Endothelial cell of umbilical vein (primary cell): ENCODE results near the gene PLCH1. TPM values are rescaled to one million over a fixed set of nuclear protein-coding genes. Genes with fewer than 3 reads are reported as not detected.

Source experiments
- BruUV-seq: library from RNA; stranded (reverse); fragments of 400-500 nt; replicated peaks from 2 replicates; lab custom pipeline; 2021; lab: Mats Ljungman, UMichigan
- CTCF ChIA-PET: fragments of 300-600, 350-600 bp; sonication (Branson Sonifier 250); formaldehyde crosslinking; loops from one replicate; lab custom pipeline; 2021; ENCODE audit warnings: antibody characterized with exemption, inconsistent platforms; lab: Charles Lee
- POLR2A ChIA-PET: fragments of 300-600, 350-600 bp; sonication (Branson Sonifier 250); formaldehyde crosslinking; loops from one replicate; lab custom pipeline; 2021; ENCODE audit warnings: antibody characterized with exemption, inconsistent platforms; lab: Charles Lee
- DNase-seq: peaks from one replicate; pipeline ENCODE4 v3.0.0-alpha.2; 2011; ENCODE audit warnings: low read depth, low spot score
- FAIRE-seq: peaks from 2 replicates; lab custom pipeline; 2011; peaks lifted over from hg19 to GRCh38; lab: Jason Lieb, UNC
- H2AFZ ChIP-seq: 2 replicates; pipeline ENCODE4 v1.6.0; 2012; ENCODE audit warnings: low read depth, low read length, control low read depth, inconsistent platforms
- H3K27ac ChIP-seq: 2 replicates; pipeline ENCODE4 v1.5.1; 2011; ENCODE audit warnings: low read depth, mild to moderate bottlenecking, control low read depth, low read length, moderate library complexity; ENCODE audit not compliant: insufficient read depth
- H3K27me3 ChIP-seq, 2 experiments: 2 replicates each; pipeline versions ENCODE4 v1.6.0 to v1.6.1; 2011; ENCODE audit warnings: low read length in 2 of 2, mixed read lengths in 1 of 2; ENCODE audit not compliant: control insufficient read depth in 2 of 2, insufficient read depth in 2 of 2
- H3K36me3 ChIP-seq, 2 experiments: 2 replicates in 1 of 2; 3 replicates in 1 of 2; pipeline ENCODE4 v1.5.1; 2011; ENCODE audit warnings: low read length in 2 of 2, mild to moderate bottlenecking in 1 of 2, moderate library complexity in 1 of 2; ENCODE audit not compliant: control insufficient read depth in 2 of 2, insufficient read depth in 2 of 2; ENCODE audit errors: extremely low read depth in 1 of 2
- H3K4me1 ChIP-seq: 3 replicates; pipeline ENCODE4 v1.5.1; 2011; ENCODE audit warnings: mild to moderate bottlenecking, low read length; ENCODE audit not compliant: control insufficient read depth, insufficient read depth; ENCODE audit errors: extremely low read depth
- H3K4me2 ChIP-seq: 2 replicates; pipeline ENCODE4 v1.6.1; 2011; ENCODE audit warnings: low read length, control low read depth, mixed read lengths; ENCODE audit not compliant: insufficient read depth
- H3K4me3 ChIP-seq, 3 experiments: fragments of 200-600 bp in 1 of 3; sonication (generic), shearing (Covaris generic) in 1 of 3; replicated peaks in 1 of 3; 2 replicates each; pipeline ENCODE4 v1.5.1; 2011 to 2016; ENCODE audit warnings: control low read depth in 3 of 3, low read length in 3 of 3, mild to moderate bottlenecking in 2 of 3, inconsistent platforms in 1 of 3, low read depth in 1 of 3, moderate library complexity in 1 of 3; ENCODE audit not compliant: insufficient read depth in 1 of 3
- H3K79me2 ChIP-seq: 2 replicates; pipeline ENCODE4 v1.6.0; 2012; ENCODE audit warnings: low read length, inconsistent platforms; ENCODE audit not compliant: control insufficient read depth, insufficient read depth
- H3K9ac ChIP-seq: replicated peaks from 2 replicates; pipeline ENCODE3; 2011; ENCODE audit warnings: low read length, control low read depth; ENCODE audit not compliant: insufficient read depth; ENCODE audit errors: extremely low read depth
- H3K9me1 ChIP-seq: replicated peaks from 3 replicates; pipeline ENCODE4 v1.6.0; 2011; ENCODE audit warnings: mild to moderate bottlenecking, low read length; ENCODE audit not compliant: control insufficient read depth, insufficient read depth; ENCODE audit errors: extremely low read depth
- H3K9me3 ChIP-seq: replicated peaks from 2 replicates; pipeline ENCODE4 v1.5.1; 2012; ENCODE audit warnings: low read length, inconsistent platforms; ENCODE audit not compliant: control insufficient read depth, insufficient read depth
- H4K20me1 ChIP-seq: replicated peaks from 2 replicates; pipeline ENCODE3; 2011; ENCODE audit warnings: mild to moderate bottlenecking, low read length; ENCODE audit not compliant: control insufficient read depth, insufficient read depth; ENCODE audit errors: extremely low read depth
- CTCF ChIP-seq, 2 donors: IDR thresholded peaks; 1 replicate in 1 of 2; 2 replicates in 1 of 2; pipeline ENCODE4 v1.5.1; 2011; ENCODE audit warnings: low read length in 2 of 2, mild to moderate bottlenecking in 2 of 2, moderate library complexity in 2 of 2, control low read depth in 1 of 2, inconsistent platforms in 1 of 2, low read depth in 1 of 2; ENCODE audit not compliant: insufficient read depth in 1 of 2; ENCODE audit errors: extremely low read depth in 1 of 2
- EZH2 ChIP-seq: IDR thresholded peaks from 2 replicates; pipeline ENCODE4 v1.6.1; 2012; ENCODE audit warnings: borderline replicate concordance, low read depth, mild to moderate bottlenecking, moderate library complexity, low read length, inconsistent platforms; ENCODE audit not compliant: severe bottlenecking
- FOS ChIP-seq: IDR thresholded peaks from 2 replicates; pipeline ENCODE4 v1.6.1; 2011; ENCODE audit warnings: mild to moderate bottlenecking, low read length, moderate library complexity, borderline replicate concordance; ENCODE audit not compliant: insufficient read depth
- GATA2 ChIP-seq: IDR thresholded peaks from 2 replicates; pipeline ENCODE4 v1.7.0; 2011; ENCODE audit warnings: low read depth, mild to moderate bottlenecking, moderate library complexity, mixed read lengths, low read length; ENCODE audit not compliant: insufficient read length, insufficient read depth
- JUN ChIP-seq: IDR thresholded peaks from 2 replicates; pipeline ENCODE4 v1.6.1; 2011; ENCODE audit warnings: borderline replicate concordance, low read depth; ENCODE audit not compliant: insufficient read length, insufficient read depth
- MYC ChIP-seq: IDR thresholded peaks from one replicate; pipeline ENCODE4 v1.6.1; 2011; ENCODE audit warnings: mild to moderate bottlenecking, low read depth, low read length
- POLR2A ChIP-seq: IDR thresholded peaks from 2 replicates; pipeline ENCODE4 v1.6.1; 2012; ENCODE audit warnings: low read depth, mild to moderate bottlenecking, control low read depth, low read length
- POLR2AphosphoS5 ChIP-seq: IDR thresholded peaks from 2 replicates; pipeline ENCODE4 v1.6.1; 2012; ENCODE audit warnings: low read depth, mild to moderate bottlenecking, control low read depth, low read length, moderate library complexity; ENCODE audit not compliant: insufficient read depth
- dilution Hi-C: fragments of 300-500 bp; cut with MboI; formaldehyde crosslinking; loops from one replicate; pipeline ENCODE4 v1.15.0; 2019; ENCODE audit warnings: low sequenced_read_pairs; ENCODE audit not compliant: extremely low pct_ligation_motif_present
- intact Hi-C: fragments of 100-400 bp; cut with micrococcal nuclease; formaldehyde crosslinking; loops from one replicate; pipeline ENCODE4 v1.10.0; 2022
- polyA plus RNA-seq, 4 experiments: library from polyadenylated mRNA; depleted of rRNA in 3 of 4; stranded (reverse) in 3 of 4; unstranded in 1 of 4; fragments of >200 nt; gene quantifications; 2 replicates each; pipeline versions ENCODE4 v1.2.1 to v1.2.3, GENCODE V29; 2011 to 2012; ENCODE audit warnings: missing spikeins in 1 of 4
- total RNA-seq: library from RNA; stranded (reverse); gene quantifications from 2 replicates; pipeline ENCODE4 v1.2.3, GENCODE V29; 2021
- TF ChIP-seq, protein P1 (sequence below): IDR thresholded peaks from 2 replicates; pipeline ENCODE4 v1.6.1; 2011; ENCODE audit not compliant: insufficient read depth, insufficient read length

The PLCH1 gene
- total and polyA plus RNA-seq, 2 donors (not counting 3 experiments of a cell fraction or from before 2014, with no cell fraction given) = 0.03 TPM; not detected in 1

GRCh38 chr3:155550391-155550790 lies 194.5 kb downstream of the PLCH1 start:
- DNase-seq (no peak), FAIRE-seq (no peak)
- Histone ChIP-seq H3K79me2 (no peaks in the 10 kb centered on the region), H3K9me1 (no peaks in the 10 kb centered on the region), H3K36me3 (no peaks in the 10 kb centered on the region), H3K4me2 (no peak overlapping the region), H3K27me3 (no peaks in the 10 kb centered on the region), H3K4me3 (no peak overlapping the region), H3K9ac (no peak overlapping the region), H3K9me3 (no peaks in the 10 kb centered on the region), H2AFZ (no peak overlapping the region), H3K4me1 (no peaks in the 10 kb centered on the region), H3K27ac (no peak overlapping the region), H4K20me1 (no peaks in the 10 kb centered on the region)
- ChIA-PET CTCF (no interaction called here), POLR2A (no interaction called here)
- TF ChIP-seq, protein P1, sequence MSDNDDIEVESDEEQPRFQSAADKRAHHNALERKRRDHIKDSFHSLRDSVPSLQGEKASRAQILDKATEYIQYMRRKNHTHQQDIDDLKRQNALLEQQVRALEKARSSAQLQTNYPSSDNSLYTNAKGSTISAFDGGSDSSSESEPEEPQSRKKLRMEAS = no peak
- TF ChIP-seq GATA2 (no peak), MYC (no peak), JUN (no peak), POLR2AphosphoS5 (no peak), POLR2A (no peak), CTCF (IDR thresholded peaks at IDR 0.05; ENCODE audit: extremely low read depth in 1 of 2, insufficient read depth in 1 of 2, low read depth in 1 of 2, low read length in 2 of 2) (no peak), FOS (no peak), EZH2 (no peak)
- BruUV-seq = no TSS peak
- intact Hi-C loops (no loop called here), dilution Hi-C loops (no loop called here)
